ENCODE measurements around the gene DNAH1. TPM values are rescaled to one million over a fixed set of nuclear protein-coding genes. Genes with fewer than 3 reads are reported as not detected.

Gene DNAH1
- total RNA-seq, 2 donors from 2014 or later: 1.5 to 2.5 TPM

GRCh38 chr3:52318186-52318816 is 2.2 kb downstream of the DNAH1 start:
- no peaks in the 10 kb centered on the region for H3K9me3 ChIP-seq
- H3K27ac ChIP-seq: no peak overlapping the region
- no peaks in the 10 kb centered on the region for H3K36me3 ChIP-seq
- no peak overlapping the region for H3K4me3 ChIP-seq
- no peak for DNase-seq (ENCODE audit: low spot score)
- no peaks in the 10 kb centered on the region for H3K27me3 ChIP-seq
- no peak for TF ChIP-seq CTCF (IDR thresholded peaks at IDR 0.05)
- peaks cover 0 to 25% of the 10 kb centered on the region in 2 donors for H3K4me1 ChIP-seq

- TF ChIP-seq CTCF (IDR thresholded peaks at IDR 0.05): no peak
- H3K4me3 ChIP-seq: no peak overlapping the region
- DNase-seq (ENCODE audit: low spot score): no peak
- H3K9me3 ChIP-seq: no peaks in the 10 kb centered on the region
- no peak overlapping the region for H3K27ac ChIP-seq
- H3K27me3 ChIP-seq: no peaks in the 10 kb centered on the region
- peaks cover 0 to 14% of the 10 kb centered on the region in 2 donors for H3K4me1 ChIP-seq
- no peaks in the 10 kb centered on the region for H3K36me3 ChIP-seq
Measured at GRCh38 chr3:52319921-52320595, 3.9 kb downstream of the DNAH1 start.

- Histone ChIP-seq H3K4me1 (peaks cover 0 to 14% of the 10 kb centered on the region in 2 donors), H3K27ac (no peak overlapping the region), H3K27me3 (no peaks in the 10 kb centered on the region), H3K9me3 (no peaks in the 10 kb centered on the region), H3K4me3 (no peak overlapping the region), H3K36me3 (no peaks in the 10 kb centered on the region)
- DNase-seq (ENCODE audit: low spot score): no peak
- no peak for TF ChIP-seq CTCF (IDR thresholded peaks at IDR 0.05)
Measured at GRCh38 chr3:52321481-52321880, 5.4 kb downstream of the DNAH1 start.

GRCh38 chr3:52322466-52322865 is 6.3 kb downstream of the DNAH1 start:
- Histone ChIP-seq H3K9me3 (no peaks in the 10 kb centered on the region), H3K4me3 (no peak overlapping the region), H3K36me3 (no peaks in the 10 kb centered on the region), H3K27ac (no peak overlapping the region), H3K4me1 (peaks cover 0 to 9% of the 10 kb centered on the region in 2 donors), H3K27me3 (no peaks in the 10 kb centered on the region)
- no peak for TF ChIP-seq CTCF (IDR thresholded peaks at IDR 0.05)
- no peak for DNase-seq (ENCODE audit: low spot score)

- DNase-seq (ENCODE audit: low spot score): no peak
Measured at GRCh38 chr3:52323526-52324295, 7.6 kb downstream of the DNAH1 start.

More at GRCh38 chr3:52323526-52324295, 7.6 kb downstream of the DNAH1 start:
- Histone ChIP-seq H3K4me3 (no peak overlapping the region), H3K36me3 (no peaks in the 10 kb centered on the region), H3K27me3 (no peaks in the 10 kb centered on the region), H3K9me3 (no peaks in the 10 kb centered on the region), H3K4me1 (no peaks in the 10 kb centered on the region), H3K27ac (no peak overlapping the region)
- TF ChIP-seq CTCF (IDR thresholded peaks at IDR 0.05): no peak

Data from right atrium auricular region (tissue), 2 donors.